ENCODE results near the gene LSP1.

The LSP1 gene

DNA sequence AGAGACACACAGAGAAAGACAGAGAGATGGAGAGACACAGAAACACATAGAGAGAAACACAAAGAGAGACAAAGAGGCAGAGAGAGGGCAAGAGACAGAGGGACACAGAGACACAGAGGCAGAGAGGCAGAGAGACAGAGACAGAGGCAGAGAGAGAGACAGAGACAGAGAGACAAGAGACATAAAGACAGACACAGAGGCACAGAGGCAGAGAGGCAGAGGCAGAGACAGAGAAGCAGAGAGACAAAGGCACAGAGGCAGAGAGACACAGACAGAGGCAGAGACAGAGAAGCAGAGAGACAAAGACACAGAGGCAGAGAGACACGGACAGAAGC lies 7.8 kb upstream of the LSP1 start:
- no peak overlapping the region for H3K4me3 ChIP-seq (ENCODE audit: low read depth, low read length)
- H3K27ac ChIP-seq (ENCODE audit: low read depth, low read length): no peak overlapping the region
- peaks cover 4% of the 10 kb centered on the region; the same call in 1 of the 2 replicates for H3K27me3 ChIP-seq (ENCODE audit: control insufficient read depth, insufficient read depth, low read length)

DNA sequence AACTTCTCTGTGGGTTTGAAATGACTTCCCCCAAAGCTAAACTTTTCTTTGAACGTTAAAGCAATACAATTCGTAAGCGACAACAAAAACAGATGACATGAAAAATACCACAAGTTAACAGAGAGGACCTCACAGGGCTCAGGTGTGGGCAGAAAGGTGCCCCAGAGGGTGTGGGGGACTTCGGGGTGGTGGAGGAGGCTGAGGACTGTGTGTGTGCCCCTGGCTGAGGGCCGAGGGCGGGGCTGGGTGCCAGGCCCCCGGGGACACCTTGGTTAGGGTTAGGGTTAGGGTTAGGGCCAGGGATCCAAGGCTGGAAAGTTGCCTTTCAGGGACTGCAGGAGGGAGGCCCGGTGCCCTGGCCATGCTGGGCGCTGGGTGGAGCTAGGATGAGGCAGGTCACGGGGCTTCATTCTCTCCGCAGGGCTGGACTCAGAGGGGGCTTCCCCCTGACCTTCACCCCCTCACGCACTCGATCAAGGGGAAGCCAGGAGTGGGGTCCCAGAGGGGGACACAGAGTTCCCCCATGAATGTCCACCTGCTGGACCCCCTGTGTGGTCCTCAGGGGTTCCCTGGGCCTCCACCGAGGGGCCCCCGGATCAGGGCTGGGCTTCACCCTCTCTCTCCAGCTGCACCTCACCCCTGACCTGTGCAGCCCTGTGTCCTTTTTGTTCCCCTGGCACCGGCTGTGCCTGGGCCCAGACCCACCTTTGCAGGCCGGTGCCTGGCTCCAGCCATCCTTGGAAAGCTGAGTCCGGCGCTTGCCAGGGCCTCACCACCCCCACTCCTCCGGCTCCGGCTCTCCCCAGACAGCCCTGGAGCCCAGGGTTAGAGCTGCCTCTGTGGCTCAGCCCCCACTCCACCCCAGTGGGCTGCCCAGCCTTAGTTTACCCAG lies 7.1 kb upstream of the LSP1 start:
- no peaks in the 10 kb centered on the region for H3K36me3 ChIP-seq (ENCODE audit: control insufficient read depth, insufficient read depth, low read length)
- H3K4me1 ChIP-seq (ENCODE audit: control insufficient read depth, insufficient read depth, low read length): no peaks in the 10 kb centered on the region

More for the DNA sequence above, 7.8 kb upstream of the LSP1 start:
- Histone ChIP-seq H3K9ac (ENCODE audit: low read depth, low read length) (no peak overlapping the region), H3K9me3 (ENCODE audit: control insufficient read depth, insufficient read depth, low read length) (no peaks in the 10 kb centered on the region), H3K4me1 (ENCODE audit: control insufficient read depth, insufficient read depth, low read length) (no peaks in the 10 kb centered on the region), H3K36me3 (ENCODE audit: control insufficient read depth, insufficient read depth, low read length) (no peaks in the 10 kb centered on the region)

DNA sequence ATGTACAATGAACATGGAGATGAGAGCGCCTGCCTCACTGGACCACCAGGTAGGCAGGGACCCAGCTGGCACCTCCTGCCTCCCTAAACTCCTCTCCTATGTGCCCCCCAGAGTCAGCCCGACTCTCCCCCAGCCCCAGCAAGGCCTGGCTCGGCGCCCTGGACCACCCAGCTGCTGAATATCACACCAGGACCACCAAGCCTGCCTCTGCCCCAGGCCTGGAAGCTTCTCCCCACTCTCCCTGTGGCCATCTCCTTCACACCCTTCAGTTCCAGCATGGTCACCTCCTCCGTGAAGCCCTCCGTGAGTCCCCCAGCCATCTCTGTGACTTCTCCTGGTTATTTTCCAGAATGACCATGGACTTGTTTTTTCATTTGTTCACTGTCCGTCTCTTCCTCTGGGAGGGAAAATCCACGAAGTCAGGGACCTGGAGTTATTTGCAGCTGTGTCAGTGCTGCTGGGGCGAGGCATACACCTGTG lies 6.4 kb upstream of the LSP1 start:
- Histone ChIP-seq H3K27me3 (ENCODE audit: control insufficient read depth, insufficient read depth, low read length) (peaks cover 4% of the 10 kb centered on the region; the same call in 1 of the 2 replicates), H3K4me1 (ENCODE audit: control insufficient read depth, insufficient read depth, low read length) (no peaks in the 10 kb centered on the region), H3K4me3 (ENCODE audit: low read depth, low read length) (no peak overlapping the region), H3K9ac (ENCODE audit: low read depth, low read length) (no peak overlapping the region), H3K27ac (ENCODE audit: low read depth, low read length) (no peak overlapping the region), H3K36me3 (ENCODE audit: control insufficient read depth, insufficient read depth, low read length) (no peaks in the 10 kb centered on the region), H3K9me3 (ENCODE audit: control insufficient read depth, insufficient read depth, low read length) (no peaks in the 10 kb centered on the region)

More for the DNA sequence above, 7.1 kb upstream of the LSP1 start:
- Histone ChIP-seq H3K27me3 (ENCODE audit: control insufficient read depth, insufficient read depth, low read length) (peaks cover 4% of the 10 kb centered on the region; the same call in 1 of the 2 replicates), H3K27ac (ENCODE audit: low read depth, low read length) (no peak overlapping the region), H3K9me3 (ENCODE audit: control insufficient read depth, insufficient read depth, low read length) (no peaks in the 10 kb centered on the region), H3K4me3 (ENCODE audit: low read depth, low read length) (no peak overlapping the region), H3K9ac (ENCODE audit: low read depth, low read length) (no peak overlapping the region)

DNA sequence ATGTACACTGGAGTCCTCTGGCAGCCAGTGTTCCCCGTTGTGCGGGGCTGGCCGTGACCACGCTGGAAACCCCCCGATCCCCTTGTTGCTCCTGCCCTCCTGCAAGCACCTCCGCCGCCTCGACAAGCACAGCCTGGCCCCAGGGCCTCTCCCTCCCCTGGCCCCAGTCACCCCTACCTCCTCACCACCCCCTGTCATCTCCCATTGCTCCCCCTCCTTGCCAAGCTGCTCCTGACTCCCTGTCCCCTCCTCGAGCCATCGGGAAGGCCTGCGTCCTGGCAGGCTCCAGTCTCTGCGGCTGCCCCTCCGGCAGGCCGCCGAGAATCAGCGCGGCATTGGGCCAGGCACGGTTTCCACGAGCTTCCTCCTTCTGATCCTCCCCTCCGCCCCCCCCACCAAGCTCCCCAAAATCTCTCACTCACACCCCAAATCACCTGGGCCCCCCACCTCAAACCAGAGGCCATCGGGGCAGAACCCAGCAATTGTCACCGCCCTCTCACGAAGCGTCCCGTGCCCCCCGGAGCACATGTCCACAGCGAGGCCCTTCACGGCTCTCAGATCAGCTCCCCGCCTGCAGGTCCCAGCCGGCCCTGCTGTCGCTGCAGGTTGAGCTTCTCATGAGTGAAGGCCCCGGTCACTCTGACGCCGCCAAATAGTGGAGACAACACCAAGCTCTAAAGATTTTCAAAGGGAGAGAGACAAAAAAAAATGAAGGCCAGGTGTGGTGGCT lies 5.7 kb upstream of the LSP1 start:
- no peaks in the 10 kb centered on the region for H3K4me1 ChIP-seq (ENCODE audit: control insufficient read depth, insufficient read depth, low read length)
- peaks cover 4% of the 10 kb centered on the region; the same call in 1 of the 2 replicates for H3K27me3 ChIP-seq (ENCODE audit: control insufficient read depth, insufficient read depth, low read length)
- no peak overlapping the region for H3K4me3 ChIP-seq (ENCODE audit: low read depth, low read length)
- no peak overlapping the region for H3K27ac ChIP-seq (ENCODE audit: low read depth, low read length)
- H3K36me3 ChIP-seq (ENCODE audit: control insufficient read depth, insufficient read depth, low read length): no peaks in the 10 kb centered on the region
- H3K9me3 ChIP-seq (ENCODE audit: control insufficient read depth, insufficient read depth, low read length): no peaks in the 10 kb centered on the region
- no peak overlapping the region for H3K9ac ChIP-seq (ENCODE audit: low read depth, low read length)

DNA sequence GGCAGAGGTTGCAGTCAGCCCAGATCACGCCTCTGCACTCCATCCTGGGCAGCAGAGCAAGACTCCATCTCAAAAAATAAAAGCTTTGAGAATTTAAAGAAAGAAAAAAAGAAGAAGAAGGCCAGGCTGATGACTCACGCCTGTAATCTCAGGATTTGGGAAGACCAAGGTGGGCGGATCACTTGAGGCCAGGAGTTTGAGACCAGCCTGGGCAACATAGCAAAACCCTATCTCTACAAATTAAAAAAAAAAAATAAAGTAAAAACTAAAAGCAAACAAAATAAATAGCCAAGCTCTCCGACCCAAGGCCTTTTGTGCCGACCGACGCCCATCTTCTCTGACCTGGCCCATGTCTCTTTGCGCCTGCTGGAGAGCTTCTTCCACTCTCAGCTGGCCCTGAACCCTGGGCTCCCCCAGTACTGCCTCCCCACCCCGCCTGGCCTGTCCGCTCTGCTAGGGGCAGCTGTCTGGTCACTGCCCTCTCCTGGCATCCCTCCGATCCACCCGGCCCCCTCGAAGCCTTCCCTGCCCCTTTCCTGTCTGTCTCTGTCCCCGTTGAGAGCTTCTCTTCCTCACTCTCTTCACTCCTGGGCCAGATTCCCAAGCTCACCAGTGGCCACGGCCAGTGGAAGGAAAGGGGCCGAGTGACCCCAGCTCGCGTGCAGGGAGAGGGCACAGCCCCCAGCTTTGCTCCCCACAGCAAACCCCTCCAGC lies 4.8 kb upstream of the LSP1 start:
- H3K4me3 ChIP-seq (ENCODE audit: low read depth, low read length): no peak overlapping the region
- H3K9ac ChIP-seq (ENCODE audit: low read depth, low read length): no peak overlapping the region
- peaks cover 4% of the 10 kb centered on the region; the same call in 1 of the 2 replicates for H3K27me3 ChIP-seq (ENCODE audit: control insufficient read depth, insufficient read depth, low read length)
- no peaks in the 10 kb centered on the region for H3K9me3 ChIP-seq (ENCODE audit: control insufficient read depth, insufficient read depth, low read length)
- no peaks in the 10 kb centered on the region for H3K4me1 ChIP-seq (ENCODE audit: control insufficient read depth, insufficient read depth, low read length)
- no peaks in the 10 kb centered on the region for H3K36me3 ChIP-seq (ENCODE audit: control insufficient read depth, insufficient read depth, low read length)
- no peak overlapping the region for H3K27ac ChIP-seq (ENCODE audit: low read depth, low read length)

DNA sequence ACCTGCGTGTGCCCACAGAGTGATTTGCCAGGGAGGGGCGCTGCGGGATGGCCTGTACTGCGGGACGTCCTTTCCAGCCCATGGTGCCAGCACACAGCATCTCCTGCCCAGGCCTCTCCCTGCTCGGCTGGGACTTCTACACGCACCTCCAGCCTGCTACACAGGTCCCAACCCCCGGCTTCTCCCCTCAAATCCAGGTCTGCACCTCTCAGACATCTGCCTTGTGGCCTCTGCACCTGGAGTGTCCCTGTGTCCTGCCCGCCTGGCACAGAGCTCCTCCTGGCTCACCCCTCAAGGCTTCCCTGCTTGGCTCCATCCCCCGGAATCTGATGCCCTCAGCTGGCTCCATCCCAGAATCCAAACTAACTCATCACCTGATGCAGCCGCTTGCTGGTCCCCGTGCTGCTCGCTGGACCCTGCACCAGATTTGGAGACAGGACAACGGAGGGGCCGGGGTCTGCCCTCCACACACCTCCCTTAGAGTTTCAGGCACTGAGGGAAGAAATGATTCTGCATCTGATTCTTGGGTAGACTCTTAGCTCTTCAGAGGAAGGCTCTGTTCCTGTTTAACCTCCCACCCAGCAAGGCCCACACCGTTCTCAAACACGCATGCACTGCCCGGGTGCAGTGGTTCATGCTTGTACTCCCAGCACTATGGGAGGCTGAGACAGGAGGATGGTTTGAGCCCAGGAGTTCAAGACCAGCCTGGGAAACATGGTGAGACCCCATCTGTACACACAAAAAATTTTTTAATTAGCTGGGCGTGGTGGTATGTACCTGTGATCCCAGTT lies 4.0 kb upstream of the LSP1 start:
- H3K36me3 ChIP-seq (ENCODE audit: control insufficient read depth, insufficient read depth, low read length): no peaks in the 10 kb centered on the region
- H3K27ac ChIP-seq (ENCODE audit: low read depth, low read length): no peak overlapping the region
- H3K9ac ChIP-seq (ENCODE audit: low read depth, low read length): no peak overlapping the region
- no peaks in the 10 kb centered on the region for H3K9me3 ChIP-seq (ENCODE audit: control insufficient read depth, insufficient read depth, low read length)
- H3K4me1 ChIP-seq (ENCODE audit: control insufficient read depth, insufficient read depth, low read length): no peaks in the 10 kb centered on the region
- H3K27me3 ChIP-seq (ENCODE audit: control insufficient read depth, insufficient read depth, low read length): peaks cover 4% of the 10 kb centered on the region; the same call in 1 of the 2 replicates
- no peak overlapping the region for H3K4me3 ChIP-seq (ENCODE audit: low read depth, low read length)

DNA sequence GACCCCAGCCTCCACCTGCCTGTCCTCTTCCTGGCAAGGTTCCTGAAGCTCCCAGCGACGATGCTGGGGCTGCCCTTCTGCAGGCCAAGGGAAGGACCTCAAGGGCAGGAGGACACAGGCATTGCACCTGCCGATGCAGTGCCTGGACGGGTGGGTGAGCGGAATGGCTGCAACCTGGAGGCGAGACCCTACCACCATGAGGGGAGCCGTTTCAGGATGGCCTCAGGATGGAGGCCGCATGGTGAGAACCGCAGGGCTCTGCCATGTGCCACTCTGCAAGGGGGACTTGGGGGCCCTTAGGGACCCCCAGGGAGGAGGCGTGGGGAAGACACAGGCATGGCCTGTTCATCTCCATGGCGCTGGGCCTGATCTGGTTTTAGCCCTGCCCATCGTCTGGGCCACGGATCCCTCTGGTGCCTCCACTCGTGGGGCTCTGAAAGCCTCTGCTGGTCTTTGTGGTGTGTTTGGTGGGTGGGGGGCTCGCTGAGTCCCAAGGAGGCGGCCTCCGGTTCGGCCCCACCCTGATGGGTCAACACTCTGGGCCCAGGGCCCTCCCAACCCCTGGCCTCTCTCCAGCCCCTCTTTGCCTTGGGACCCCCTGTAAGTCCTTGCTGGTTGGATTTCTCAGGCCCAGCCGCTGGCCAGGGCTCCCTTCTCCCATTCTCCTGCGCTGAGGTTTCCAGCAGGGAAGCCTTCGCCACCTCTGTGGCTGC lies 1.3 kb upstream of the LSP1 start:
- no peak overlapping the region for H3K9ac ChIP-seq (ENCODE audit: low read depth, low read length)
- H3K9me3 ChIP-seq (ENCODE audit: control insufficient read depth, insufficient read depth, low read length): no peaks in the 10 kb centered on the region
- H3K4me1 ChIP-seq (ENCODE audit: control insufficient read depth, insufficient read depth, low read length): no peaks in the 10 kb centered on the region
- no peaks in the 10 kb centered on the region for H3K27me3 ChIP-seq (ENCODE audit: control insufficient read depth, insufficient read depth, low read length)
- H3K27ac ChIP-seq (ENCODE audit: low read depth, low read length): no peak overlapping the region
- H3K4me3 ChIP-seq (ENCODE audit: low read depth, low read length): no peak overlapping the region
- H3K36me3 ChIP-seq (ENCODE audit: control insufficient read depth, insufficient read depth, low read length): no peaks in the 10 kb centered on the region

DNA sequence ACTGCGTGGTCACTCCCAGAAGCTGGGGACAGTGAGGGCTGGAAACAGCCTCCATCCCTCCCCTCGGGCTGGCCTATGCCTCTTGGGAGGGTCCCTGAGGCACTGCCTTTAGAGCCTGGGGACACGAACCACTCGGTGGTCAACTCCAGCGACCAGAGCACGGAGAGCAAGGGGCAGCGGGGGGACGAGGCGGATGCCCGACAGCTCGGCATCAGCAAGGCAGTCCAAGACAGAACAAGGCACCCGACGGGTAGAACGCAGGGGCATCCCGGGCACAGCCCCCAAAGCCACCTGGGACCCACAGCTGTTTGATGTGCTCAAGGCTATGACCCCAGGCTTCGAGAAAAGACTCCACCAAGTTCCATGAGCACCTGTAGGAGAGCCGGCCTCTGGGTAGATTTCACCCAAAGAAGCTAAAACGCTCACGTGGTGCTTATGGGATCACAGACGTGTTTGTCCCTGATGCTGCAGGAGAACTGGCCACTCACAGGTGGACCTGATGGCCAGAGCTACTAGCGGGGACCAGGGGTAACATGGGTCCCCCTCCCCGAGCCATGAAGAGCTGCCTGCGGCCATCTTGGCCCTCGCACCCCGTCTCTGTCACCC lies 510 bp upstream of the LSP1 start:
- no peaks in the 10 kb centered on the region for H3K9me3 ChIP-seq (ENCODE audit: control insufficient read depth, insufficient read depth, low read length)
- H3K4me3 ChIP-seq (ENCODE audit: low read depth, low read length): no peak overlapping the region
- H3K9ac ChIP-seq (ENCODE audit: low read depth, low read length): no peak overlapping the region
- H3K27me3 ChIP-seq (ENCODE audit: control insufficient read depth, insufficient read depth, low read length): no peaks in the 10 kb centered on the region
- no peaks in the 10 kb centered on the region for H3K4me1 ChIP-seq (ENCODE audit: control insufficient read depth, insufficient read depth, low read length)
- H3K27ac ChIP-seq (ENCODE audit: low read depth, low read length): no peak overlapping the region
- no peaks in the 10 kb centered on the region for H3K36me3 ChIP-seq (ENCODE audit: control insufficient read depth, insufficient read depth, low read length)

DNA sequence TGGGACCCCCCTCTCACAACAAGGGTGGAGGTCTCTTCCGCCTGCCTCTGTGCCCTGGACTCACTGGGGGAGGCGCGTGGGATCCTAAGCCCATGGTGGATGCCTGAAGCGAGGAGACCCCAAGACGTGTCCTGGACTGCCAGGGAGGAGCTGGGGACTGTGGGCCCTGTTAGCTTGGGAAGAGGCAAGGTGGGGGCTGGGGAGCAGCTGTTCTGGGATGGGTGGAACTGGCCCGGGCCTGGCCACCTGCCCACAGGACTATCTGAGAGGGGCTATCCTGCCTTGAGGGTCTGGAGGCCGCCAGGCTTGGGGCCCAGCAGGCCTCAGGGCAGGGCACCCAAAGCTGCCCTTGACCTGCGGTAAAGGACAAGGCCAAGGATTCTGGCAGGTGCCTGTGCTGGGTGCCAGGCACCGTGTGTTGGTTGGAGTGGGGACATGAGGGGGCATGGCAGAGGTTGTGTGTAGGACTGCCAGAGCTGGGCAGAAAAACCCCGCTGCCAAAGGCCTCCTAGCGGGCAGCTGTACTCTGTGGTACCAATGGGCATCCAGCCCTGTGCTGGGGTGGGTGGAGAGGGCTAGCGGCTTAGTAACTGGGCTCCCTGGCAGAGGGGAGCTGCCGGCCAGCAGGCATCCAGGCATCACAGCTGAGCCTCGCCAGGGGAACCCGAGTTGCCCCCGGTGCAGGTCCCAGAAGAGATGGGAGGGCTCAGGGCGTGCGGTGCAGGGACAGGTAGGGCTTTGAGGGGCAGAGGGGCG lies 670 bp downstream of the LSP1 start:
- Histone ChIP-seq H3K9ac (ENCODE audit: low read depth, low read length) (no peak overlapping the region), H3K27me3 (ENCODE audit: control insufficient read depth, insufficient read depth, low read length) (no peaks in the 10 kb centered on the region), H3K9me3 (ENCODE audit: control insufficient read depth, insufficient read depth, low read length) (no peaks in the 10 kb centered on the region), H3K4me1 (ENCODE audit: control insufficient read depth, insufficient read depth, low read length) (no peaks in the 10 kb centered on the region), H3K4me3 (ENCODE audit: low read depth, low read length) (no peak overlapping the region), H3K27ac (ENCODE audit: low read depth, low read length) (no peak overlapping the region), H3K36me3 (ENCODE audit: control insufficient read depth, insufficient read depth, low read length) (no peaks in the 10 kb centered on the region)
